HepG2 (cell line): ENCODE data around the gene PCIF1. TPM values are rescaled to one million over a fixed set of nuclear protein-coding genes. Genes with fewer than 3 reads are reported as not detected.

ENCODE experiments used
- FOXO1 ChIP-seq: sonication (generic); formaldehyde crosslinking; IDR thresholded peaks from 2 replicates; pipeline ENCODE4 v1.4.0; 2020; ENCODE audit warnings: missing genetic modification reagents
- HNRNPK ChIP-seq: fragments of 200-400 bp; formaldehyde crosslinking; IDR thresholded peaks from 2 replicates; pipeline ENCODE4 v1.6.1; 2018; ENCODE audit warnings: low read length, low read depth, moderate library complexity, mild to moderate bottlenecking; ENCODE audit not compliant: poor library complexity, severe bottlenecking
- HNRNPL ChIP-seq: fragments of 200-400 bp; formaldehyde crosslinking; IDR thresholded peaks from 2 replicates; pipeline ENCODE4 v1.6.1; 2017; ENCODE audit warnings: mild to moderate bottlenecking, low read depth, low read length
- RAD51 ChIP-seq: fragments of 450-650 bp; IDR thresholded peaks from 2 replicates; pipeline ENCODE4 v1.6.1; 2016; ENCODE audit warnings: borderline replicate concordance
- RARG ChIP-seq: sonication (generic); formaldehyde crosslinking; IDR thresholded peaks from 2 replicates; pipeline ENCODE4 v1.4.0; 2020; ENCODE audit warnings: low read depth, mild to moderate bottlenecking, missing genetic modification reagents
- YEATS4 ChIP-seq: sonication (generic); formaldehyde crosslinking; IDR thresholded peaks from 2 replicates; pipeline ENCODE4 v1.4.0; 2020; ENCODE audit warnings: missing genetic modification reagents, borderline replicate concordance
- ZFP62 ChIP-seq: sonication (generic); formaldehyde crosslinking; IDR thresholded peaks from 2 replicates; pipeline ENCODE4 v1.4.0; 2020; ENCODE audit warnings: missing genetic modification reagents
- ZNF232 ChIP-seq: sonication (generic); formaldehyde crosslinking; IDR thresholded peaks from 2 replicates; pipeline ENCODE4 v1.4.0; 2020; ENCODE audit warnings: missing genetic modification reagents, borderline replicate concordance
- ZNF549 ChIP-seq: sonication (generic); formaldehyde crosslinking; IDR thresholded peaks from 2 replicates; pipeline ENCODE4 v1.5.0; 2020; ENCODE audit warnings: missing genetic modification reagents
- ZNF678 ChIP-seq: sonication (generic); formaldehyde crosslinking; IDR thresholded peaks from 2 replicates; pipeline ENCODE4 v1.4.0; 2020; ENCODE audit warnings: mild to moderate bottlenecking, missing genetic modification reagents
- ZNF777 ChIP-seq: sonication (generic); formaldehyde crosslinking; IDR thresholded peaks from 2 replicates; pipeline ENCODE4 v1.4.0; 2020; ENCODE audit warnings: missing genetic modification reagents
- polyA plus RNA-seq, 8 experiments: library from polyadenylated mRNA; depleted of rRNA in 3 of 8; stranded (reverse) in 7 of 8; unstranded in 1 of 8; fragments of >200 nt; fragmentation: Illumina TruSeq in 4 of 8; extraction: Trizol in 4 of 8; gene quantifications; 2 replicates each; pipeline versions ENCODE4 v1.2.1 to v1.2.3, GENCODE V29; 2011 to 2016; ENCODE audit warnings: low read depth in 4 of 8, missing spikeins in 1 of 8, mixed read lengths in 1 of 8; ENCODE audit not compliant: insufficient read depth in 1 of 8
- total RNA-seq, 5 experiments: library from RNA; depleted of rRNA; stranded (reverse); fragments of >200 nt; fragmentation: Illumina TruSeq; extraction: Trizol; gene quantifications; 2 replicates each; pipeline ENCODE4 v1.2.3, GENCODE V29; 2016; ENCODE audit warnings: low read depth in 1 of 5
- TF ChIP-seq, protein P1 (sequence below): sonication (generic); formaldehyde crosslinking; IDR thresholded peaks from 2 replicates; pipeline ENCODE4; 2020; ENCODE audit warnings: missing genetic modification reagents, mild to moderate bottlenecking, borderline replicate concordance
- TF ChIP-seq, protein P2 (sequence below): sonication (generic); formaldehyde crosslinking; IDR thresholded peaks from 2 replicates; pipeline ENCODE4 v1.5.0; 2020; ENCODE audit warnings: missing genetic modification reagents, mild to moderate bottlenecking, borderline replicate concordance
- TF ChIP-seq, protein P3 (sequence below): sonication (generic); formaldehyde crosslinking; IDR thresholded peaks from 2 replicates; pipeline ENCODE4 v1.5.1; 2020; ENCODE audit warnings: mild to moderate bottlenecking, missing genetic modification reagents, borderline replicate concordance
- TF ChIP-seq, protein P4 (sequence below): sonication (generic); formaldehyde crosslinking; conservative IDR thresholded peaks from 2 replicates; pipeline ENCODE4 v1.8.0; 2022; ENCODE audit warnings: missing genetic modification reagents
- TF ChIP-seq, protein P5 (sequence below): sonication (generic); formaldehyde crosslinking; IDR thresholded peaks from 2 replicates; pipeline ENCODE4 v1.4.0; 2020; ENCODE audit warnings: mild to moderate bottlenecking, missing genetic modification reagents

PCIF1 gene
- total and polyA plus RNA-seq, 2 of the 13 experiments (the other 11 are each of a cell fraction or from before 2014, with no cell fraction given), result 20.9 to 24.4 TPM

DNA sequence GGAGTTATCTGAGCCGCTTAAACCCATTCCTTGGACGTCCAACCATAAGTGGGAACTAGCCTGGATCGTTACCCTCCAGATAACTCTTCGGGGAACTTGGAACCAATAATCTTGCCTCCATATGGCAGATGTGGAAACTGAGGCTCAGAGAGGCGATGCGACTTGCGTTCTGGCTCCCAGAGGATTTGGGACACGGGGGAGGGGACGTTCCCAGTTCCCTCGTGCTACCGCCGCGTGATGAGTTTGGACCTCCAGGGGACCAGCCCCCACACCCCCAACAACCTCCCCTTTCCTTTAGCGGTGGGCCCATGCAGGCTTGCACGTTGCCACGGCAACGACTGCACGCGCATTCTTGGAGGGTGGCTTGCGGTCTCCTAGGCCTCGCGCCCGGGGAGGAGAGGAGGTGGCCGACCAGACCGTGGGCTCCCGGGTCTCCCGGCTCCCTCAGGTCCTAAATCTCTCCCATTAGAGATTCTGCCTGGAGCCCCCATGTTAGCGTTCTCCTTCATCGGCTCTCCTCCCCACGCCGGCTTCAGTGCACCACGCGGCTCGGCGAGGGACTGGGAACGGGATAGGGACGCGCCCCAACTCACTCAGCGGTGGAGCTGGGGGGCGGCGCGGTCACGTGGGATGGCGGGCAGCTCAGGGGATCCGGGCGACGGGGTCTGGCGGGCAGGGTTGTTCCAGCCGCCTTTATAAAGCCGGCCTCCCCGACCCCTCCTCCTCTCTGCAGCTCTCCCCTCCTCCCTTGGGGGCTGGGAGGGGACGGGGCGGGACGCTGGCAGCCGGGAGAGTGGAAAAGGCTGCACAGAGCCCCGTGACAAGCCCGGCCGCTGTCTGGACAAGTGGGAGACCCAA lies 22.8 kb upstream of the PCIF1 start, which contains the start of gene PLTP (continued):
- TF ChIP-seq HNRNPL, result no peak
- TF ChIP-seq, protein P1, sequence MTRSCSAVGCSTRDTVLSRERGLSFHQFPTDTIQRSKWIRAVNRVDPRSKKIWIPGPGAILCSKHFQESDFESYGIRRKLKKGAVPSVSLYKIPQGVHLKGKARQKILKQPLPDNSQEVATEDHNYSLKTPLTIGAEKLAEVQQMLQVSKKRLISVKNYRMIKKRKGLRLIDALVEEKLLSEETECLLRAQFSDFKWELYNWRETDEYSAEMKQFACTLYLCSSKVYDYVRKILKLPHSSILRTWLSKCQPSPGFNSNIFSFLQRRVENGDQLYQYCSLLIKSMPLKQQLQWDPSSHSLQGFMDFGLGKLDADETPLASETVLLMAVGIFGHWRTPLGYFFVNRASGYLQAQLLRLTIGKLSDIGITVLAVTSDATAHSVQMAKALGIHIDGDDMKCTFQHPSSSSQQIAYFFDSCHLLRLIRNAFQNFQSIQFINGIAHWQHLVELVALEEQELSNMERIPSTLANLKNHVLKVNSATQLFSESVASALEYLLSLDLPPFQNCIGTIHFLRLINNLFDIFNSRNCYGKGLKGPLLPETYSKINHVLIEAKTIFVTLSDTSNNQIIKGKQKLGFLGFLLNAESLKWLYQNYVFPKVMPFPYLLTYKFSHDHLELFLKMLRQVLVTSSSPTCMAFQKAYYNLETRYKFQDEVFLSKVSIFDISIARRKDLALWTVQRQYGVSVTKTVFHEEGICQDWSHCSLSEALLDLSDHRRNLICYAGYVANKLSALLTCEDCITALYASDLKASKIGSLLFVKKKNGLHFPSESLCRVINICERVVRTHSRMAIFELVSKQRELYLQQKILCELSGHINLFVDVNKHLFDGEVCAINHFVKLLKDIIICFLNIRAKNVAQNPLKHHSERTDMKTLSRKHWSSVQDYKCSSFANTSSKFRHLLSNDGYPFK (CRISPR knock-in tag), result no peak
- peak; percentile 89; the same call in 1 of the 2 replicates for TF ChIP-seq ZNF678 (CRISPR knock-in tag)
- peak; percentile 52 for TF ChIP-seq HNRNPK
- no peak for TF ChIP-seq ZNF232 (CRISPR knock-in tag)
- TF ChIP-seq RARG (CRISPR knock-in tag), result no peak
- TF ChIP-seq, protein P2, sequence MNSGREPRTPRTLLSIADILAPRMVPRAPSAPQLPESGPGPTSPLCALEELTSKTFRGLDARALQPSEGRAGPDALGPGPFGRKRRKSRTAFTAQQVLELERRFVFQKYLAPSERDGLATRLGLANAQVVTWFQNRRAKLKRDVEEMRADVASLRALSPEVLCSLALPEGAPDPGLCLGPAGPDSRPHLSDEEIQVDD (CRISPR knock-in tag), result no peak
- TF ChIP-seq ZNF549 (CRISPR knock-in tag), result no peak
- TF ChIP-seq, protein P3, sequence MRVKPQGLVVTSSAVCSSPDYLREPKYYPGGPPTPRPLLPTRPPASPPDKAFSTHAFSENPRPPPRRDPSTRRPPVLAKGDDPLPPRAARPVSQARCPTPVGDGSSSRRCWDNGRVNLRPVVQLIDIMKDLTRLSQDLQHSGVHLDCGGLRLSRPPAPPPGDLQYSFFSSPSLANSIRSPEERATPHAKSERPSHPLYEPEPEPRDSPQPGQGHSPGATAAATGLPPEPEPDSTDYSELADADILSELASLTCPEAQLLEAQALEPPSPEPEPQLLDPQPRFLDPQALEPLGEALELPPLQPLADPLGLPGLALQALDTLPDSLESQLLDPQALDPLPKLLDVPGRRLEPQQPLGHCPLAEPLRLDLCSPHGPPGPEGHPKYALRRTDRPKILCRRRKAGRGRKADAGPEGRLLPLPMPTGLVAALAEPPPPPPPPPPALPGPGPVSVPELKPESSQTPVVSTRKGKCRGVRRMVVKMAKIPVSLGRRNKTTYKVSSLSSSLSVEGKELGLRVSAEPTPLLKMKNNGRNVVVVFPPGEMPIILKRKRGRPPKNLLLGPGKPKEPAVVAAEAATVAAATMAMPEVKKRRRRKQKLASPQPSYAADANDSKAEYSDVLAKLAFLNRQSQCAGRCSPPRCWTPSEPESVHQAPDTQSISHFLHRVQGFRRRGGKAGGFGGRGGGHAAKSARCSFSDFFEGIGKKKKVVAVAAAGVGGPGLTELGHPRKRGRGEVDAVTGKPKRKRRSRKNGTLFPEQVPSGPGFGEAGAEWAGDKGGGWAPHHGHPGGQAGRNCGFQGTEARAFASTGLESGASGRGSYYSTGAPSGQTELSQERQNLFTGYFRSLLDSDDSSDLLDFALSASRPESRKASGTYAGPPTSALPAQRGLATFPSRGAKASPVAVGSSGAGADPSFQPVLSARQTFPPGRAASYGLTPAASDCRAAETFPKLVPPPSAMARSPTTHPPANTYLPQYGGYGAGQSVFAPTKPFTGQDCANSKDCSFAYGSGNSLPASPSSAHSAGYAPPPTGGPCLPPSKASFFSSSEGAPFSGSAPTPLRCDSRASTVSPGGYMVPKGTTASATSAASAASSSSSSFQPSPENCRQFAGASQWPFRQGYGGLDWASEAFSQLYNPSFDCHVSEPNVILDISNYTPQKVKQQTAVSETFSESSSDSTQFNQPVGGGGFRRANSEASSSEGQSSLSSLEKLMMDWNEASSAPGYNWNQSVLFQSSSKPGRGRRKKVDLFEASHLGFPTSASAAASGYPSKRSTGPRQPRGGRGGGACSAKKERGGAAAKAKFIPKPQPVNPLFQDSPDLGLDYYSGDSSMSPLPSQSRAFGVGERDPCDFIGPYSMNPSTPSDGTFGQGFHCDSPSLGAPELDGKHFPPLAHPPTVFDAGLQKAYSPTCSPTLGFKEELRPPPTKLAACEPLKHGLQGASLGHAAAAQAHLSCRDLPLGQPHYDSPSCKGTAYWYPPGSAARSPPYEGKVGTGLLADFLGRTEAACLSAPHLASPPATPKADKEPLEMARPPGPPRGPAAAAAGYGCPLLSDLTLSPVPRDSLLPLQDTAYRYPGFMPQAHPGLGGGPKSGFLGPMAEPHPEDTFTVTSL, result no peak
- TF ChIP-seq, protein P4, sequence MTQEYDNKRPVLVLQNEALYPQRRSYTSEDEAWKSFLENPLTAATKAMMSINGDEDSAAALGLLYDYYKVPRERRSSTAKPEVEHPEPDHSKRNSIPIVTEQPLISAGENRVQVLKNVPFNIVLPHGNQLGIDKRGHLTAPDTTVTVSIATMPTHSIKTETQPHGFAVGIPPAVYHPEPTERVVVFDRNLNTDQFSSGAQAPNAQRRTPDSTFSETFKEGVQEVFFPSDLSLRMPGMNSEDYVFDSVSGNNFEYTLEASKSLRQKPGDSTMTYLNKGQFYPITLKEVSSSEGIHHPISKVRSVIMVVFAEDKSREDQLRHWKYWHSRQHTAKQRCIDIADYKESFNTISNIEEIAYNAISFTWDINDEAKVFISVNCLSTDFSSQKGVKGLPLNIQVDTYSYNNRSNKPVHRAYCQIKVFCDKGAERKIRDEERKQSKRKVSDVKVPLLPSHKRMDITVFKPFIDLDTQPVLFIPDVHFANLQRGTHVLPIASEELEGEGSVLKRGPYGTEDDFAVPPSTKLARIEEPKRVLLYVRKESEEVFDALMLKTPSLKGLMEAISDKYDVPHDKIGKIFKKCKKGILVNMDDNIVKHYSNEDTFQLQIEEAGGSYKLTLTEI, result no peak
- no peak for TF ChIP-seq ZFP62 (CRISPR knock-in tag)
- TF ChIP-seq ZNF777 (CRISPR knock-in tag), result no peak
- no peak for TF ChIP-seq YEATS4 (CRISPR knock-in tag)
- TF ChIP-seq, protein P5, sequence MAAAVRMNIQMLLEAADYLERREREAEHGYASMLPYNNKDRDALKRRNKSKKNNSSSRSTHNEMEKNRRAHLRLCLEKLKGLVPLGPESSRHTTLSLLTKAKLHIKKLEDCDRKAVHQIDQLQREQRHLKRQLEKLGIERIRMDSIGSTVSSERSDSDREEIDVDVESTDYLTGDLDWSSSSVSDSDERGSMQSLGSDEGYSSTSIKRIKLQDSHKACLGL (CRISPR knock-in tag), result peak; percentile 68; the same call in 1 of the 2 replicates
- TF ChIP-seq FOXO1 (CRISPR knock-in tag), result no peak
- TF ChIP-seq RAD51, result peak; percentile 8; the same call in 1 of the 2 replicates
